Liver (tissue), 9 donors: ENCODE data around the gene PAPPA2. TPM values are rescaled to one million over a fixed set of nuclear protein-coding genes. Genes with fewer than 3 reads are reported as not detected.

Experiments used
- DNase-seq: peaks from one replicate; pipeline ENCODE4 v3.0.0-alpha.2; 2017; ENCODE audit warnings: low spot score
- H3K27ac ChIP-seq, 2 donors: one replicate each; pipeline ENCODE4 v1.7.0; 2013; ENCODE audit warnings: inconsistent platforms in 2 of 2, low read length in 2 of 2, control low read depth in 1 of 2, low read depth in 1 of 2, mild to moderate bottlenecking in 1 of 2
- H3K27me3 ChIP-seq, 4 donors: one replicate each; pipeline versions ENCODE4 v1.6.1 to v1.7.0; 2013; ENCODE audit warnings: low read length in 3 of 4, inconsistent platforms in 1 of 4, mild to moderate bottlenecking in 1 of 4, moderate library complexity in 1 of 4; ENCODE audit not compliant: control insufficient read depth in 4 of 4, insufficient read depth in 4 of 4
- H3K36me3 ChIP-seq, 4 donors: one replicate each; pipeline versions ENCODE4 v1.6.1 to v1.7.0; 2013; ENCODE audit warnings: low read length in 3 of 4, mild to moderate bottlenecking in 3 of 4, low read depth in 1 of 4, moderate library complexity in 1 of 4; ENCODE audit not compliant: control insufficient read depth in 4 of 4, insufficient read depth in 3 of 4
- H3K4me1 ChIP-seq, 4 donors: one replicate each; pipeline versions ENCODE4 v1.6.1 to v1.7.0; 2013; ENCODE audit warnings: low read length in 3 of 4, mild to moderate bottlenecking in 3 of 4, moderate library complexity in 1 of 4; ENCODE audit not compliant: control insufficient read depth in 4 of 4, insufficient read depth in 4 of 4
- H3K4me3 ChIP-seq, 3 donors: one replicate each; pipeline versions ENCODE4 v1.6.1 to v1.7.0; 2013; ENCODE audit warnings: low read length in 3 of 3, control low read depth in 1 of 3, low read depth in 1 of 3, mild to moderate bottlenecking in 1 of 3
- H3K9ac ChIP-seq, 2 donors: one replicate each; pipeline ENCODE4 v1.7.0; 2013; ENCODE audit warnings: low read length in 2 of 2, mild to moderate bottlenecking in 2 of 2, moderate library complexity in 2 of 2, control low read depth in 1 of 2, low read depth in 1 of 2
- H3K9me3 ChIP-seq, 4 donors: one replicate each; pipeline versions ENCODE4 v1.6.1 to v1.7.0; 2013; ENCODE audit warnings: low read length in 3 of 4; ENCODE audit not compliant: control insufficient read depth in 4 of 4
- ATF3 ChIP-seq: IDR thresholded peaks from 2 replicates; pipeline ENCODE4 v1.6.1; 2016; ENCODE audit warnings: antibody characterized with exemption
- CTCF ChIP-seq: fragments of 150-350 bp; IDR thresholded peaks from 2 replicates; pipeline ENCODE4 v1.5.1; 2017; ENCODE audit warnings: improper control_type of control experiment, low read depth, low read length; ENCODE audit not compliant: missing input control
- EGR1 ChIP-seq, 2 donors: IDR thresholded peaks; 2 replicates each; pipeline ENCODE4 v1.6.1; 2016 to 2018; ENCODE audit warnings: antibody characterized with exemption in 2 of 2, low read depth in 2 of 2
- FOXA2 ChIP-seq: IDR thresholded peaks from 2 replicates; pipeline ENCODE4 v1.6.1; 2016; ENCODE audit warnings: antibody characterized with exemption
- GABPA ChIP-seq, 2 donors: IDR thresholded peaks in 1 of 2; conservative IDR thresholded peaks in 1 of 2; 2 replicates each; pipeline ENCODE4 v1.6.1; 2016; ENCODE audit warnings: antibody characterized with exemption in 2 of 2, mild to moderate bottlenecking in 1 of 2, moderate library complexity in 1 of 2
- HNF4A ChIP-seq, 2 donors: conservative IDR thresholded peaks; 2 replicates each; pipeline ENCODE4 v1.6.1; 2016; ENCODE audit warnings: antibody characterized with exemption in 2 of 2, mild to moderate bottlenecking in 2 of 2
- HNF4G ChIP-seq: IDR thresholded peaks from 2 replicates; pipeline ENCODE4 v1.6.1; 2016; ENCODE audit warnings: antibody characterized with exemption
- JUND ChIP-seq, 2 donors: IDR thresholded peaks; 2 replicates each; pipeline ENCODE4 v1.6.1; 2016; ENCODE audit warnings: antibody characterized with exemption in 2 of 2
- MAX ChIP-seq: IDR thresholded peaks from 2 replicates; pipeline ENCODE4 v1.6.1; 2016; ENCODE audit warnings: antibody characterized with exemption
- NR2F2 ChIP-seq: IDR thresholded peaks from 2 replicates; pipeline ENCODE4 v1.6.1; 2016; ENCODE audit warnings: antibody characterized with exemption
- RAD21 ChIP-seq, 2 donors: IDR thresholded peaks; 2 replicates each; pipeline ENCODE4 v1.6.1; 2016; ENCODE audit warnings: antibody characterized with exemption in 2 of 2, mild to moderate bottlenecking in 2 of 2
- REST ChIP-seq: IDR thresholded peaks from 2 replicates; pipeline ENCODE4 v1.6.1; 2016; ENCODE audit warnings: antibody characterized with exemption, mild to moderate bottlenecking
- RXRA ChIP-seq, 2 donors: IDR thresholded peaks; 2 replicates each; pipeline ENCODE4 v1.6.1; 2017 to 2018; ENCODE audit warnings: antibody characterized with exemption in 2 of 2, mild to moderate bottlenecking in 1 of 2
- SP1 ChIP-seq: IDR thresholded peaks from 2 replicates; pipeline ENCODE4 v1.6.1; 2018; ENCODE audit warnings: antibody characterized with exemption, mild to moderate bottlenecking
- TAF1 ChIP-seq: conservative IDR thresholded peaks from 2 replicates; pipeline ENCODE4 v1.6.1; 2016; ENCODE audit warnings: antibody characterized with exemption, mild to moderate bottlenecking
- YY1 ChIP-seq: IDR thresholded peaks from 2 replicates; pipeline ENCODE4 v1.6.1; 2016; ENCODE audit warnings: antibody characterized with exemption, mild to moderate bottlenecking
- ZBTB33 ChIP-seq: IDR thresholded peaks from 2 replicates; pipeline ENCODE4 v1.6.1; 2016; ENCODE audit warnings: antibody characterized with exemption
- whole genome bisulfite sequencing: extraction: QIAGEN DNeasy Blood & Tissue Kit; methylation state at CpG from one replicate; pipeline ENCODE4 v1.1.7; 2013; 5-methylcytosine and 5-hydroxymethylcytosine counted together
- polyA plus RNA-seq, 2 donors: library from polyadenylated mRNA; stranded (reverse) in 1 of 2; unstranded in 1 of 2; fragments of 200-250 nt in 1 of 2; fragments of >200 nt in 1 of 2; fragmentation: Nextera tagmentation in 1 of 2; extraction: Ambion mirVana in 1 of 2; gene quantifications; one replicate each; pipeline versions ENCODE4 v1.2.1 to v1.2.3, GENCODE V29; 2013 to 2015
- total RNA-seq, 2 donors: library from RNA; depleted of rRNA; stranded (reverse); fragments of >200 nt; gene quantifications; one replicate each; pipeline ENCODE4 v1.2.3, GENCODE V29; 2014
- donor health status: healthy.
- donor health status: healthy.
- donor health status: healthy.
- donor health status: healthy.
- donor health status: healthy.

Gene PAPPA2
- total and polyA plus RNA-seq, 4 donors: 0.19 to 27.2 (median 13.4) TPM

- peaks cover 0 to 4% (median 0%) of the 10 kb centered on the region in 4 donors for H3K4me1 ChIP-seq
- no peak for DNase-seq
- 77% methylated on average over 2 of the region's 2 CpGs for WGBS
- TF ChIP-seq GABPA (IDR thresholded peaks at IDR 0.05 in 1 of 2, conservative IDR thresholded peaks at IDR 0.05 in 1 of 2) (no peak), FOXA2 (no peak), JUND (IDR thresholded peaks at IDR 0.05) (no peak), HNF4G (no peak), ZBTB33 (no peak), EGR1 (IDR thresholded peaks at IDR 0.05; ENCODE audit: low read depth in 2 of 2) (no peak), YY1 (no peak), HNF4A (conservative IDR thresholded peaks at IDR 0.05) (no peak), RAD21 (IDR thresholded peaks at IDR 0.05) (no peak), RXRA (IDR thresholded peaks at IDR 0.05) (no peak), MAX (no peak), SP1 (no peak), CTCF (no peak), TAF1 (no peak), REST (no peak), ATF3 (no peak), NR2F2 (no peak)
- no peaks in the 10 kb centered on the region for H3K9me3 ChIP-seq
- H3K27ac ChIP-seq: no peak overlapping the region
- no peaks in the 10 kb centered on the region for H3K36me3 ChIP-seq
- no peak overlapping the region for H3K9ac ChIP-seq
- H3K27me3 ChIP-seq: no peaks in the 10 kb centered on the region
- H3K4me3 ChIP-seq: no peak overlapping the region
Measured at GRCh38 chr1:176445402-176445801, 17.6 kb upstream of the PAPPA2 start.

- WGBS: 78% methylated on average over 4 of the region's 4 CpGs
- Histone ChIP-seq H3K9me3 (no peaks in the 10 kb centered on the region), H3K4me1 (peaks cover 0 to 4% (median 0%) of the 10 kb centered on the region in 4 donors), H3K36me3 (no peaks in the 10 kb centered on the region), H3K27me3 (no peaks in the 10 kb centered on the region), H3K9ac (no peak overlapping the region), H3K27ac (no peak overlapping the region), H3K4me3 (no peak overlapping the region)
- TF ChIP-seq RXRA (IDR thresholded peaks at IDR 0.05) (no peak), CTCF (no peak), RAD21 (IDR thresholded peaks at IDR 0.05) (no peak), HNF4A (conservative IDR thresholded peaks at IDR 0.05) (no peak), JUND (IDR thresholded peaks at IDR 0.05) (no peak), TAF1 (no peak), MAX (no peak)
- no peak for DNase-seq
Measured at GRCh38 chr1:176448340-176448739, 14.6 kb upstream of the PAPPA2 start.
